ENCODE data around the gene HAVCR1. TPM values are rescaled to one million over a fixed set of nuclear protein-coding genes. Genes with fewer than 3 reads are reported as not detected.
"Not testable (repeated sequence)": the region's sequence is repeated elsewhere in the genome, so short reads cannot be mapped to it uniquely, and the experiment has no call there.

The HAVCR1 gene
- total RNA-seq, 2 experiments from 2014 or later, result 0.17 to 0.42 TPM

DNA sequence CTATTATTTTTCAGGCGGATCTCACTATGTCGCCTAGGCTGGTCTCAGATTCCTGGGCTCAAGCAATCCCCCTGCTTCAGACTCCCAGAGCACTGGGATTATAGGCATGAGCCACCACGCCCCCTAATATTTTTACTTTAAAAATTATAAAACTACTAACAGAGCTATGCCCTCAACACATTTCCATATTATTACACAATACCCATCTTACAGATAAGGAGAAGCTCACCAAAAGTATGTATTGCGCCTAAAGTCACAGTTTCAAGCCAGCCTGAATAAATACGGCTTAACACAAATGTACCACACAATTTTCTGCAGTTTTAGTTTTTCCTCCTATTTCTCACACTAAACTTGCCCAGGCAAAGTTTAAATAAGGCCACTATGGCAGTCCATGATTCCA, 9.9 kb upstream of the HAVCR1 start:
- Mint-ChIP-seq H3K4me3 (no peak overlapping the region), H3K4me1 (ENCODE audit: low read depth) (peaks cover 4% of the 10 kb centered on the region), H3K36me3 (ENCODE audit: low read depth) (no peaks in the 10 kb centered on the region), H3K9me3 (no peaks in the 10 kb centered on the region), H3K27me3 (ENCODE audit: low read depth) (no peaks in the 10 kb centered on the region), H3K27ac (no peak overlapping the region)
- no peak for DNase-seq
- CTCF ChIA-PET, result no interaction called here
- intact Hi-C loops (cut with micrococcal nuclease), result no loop called here

DNA sequence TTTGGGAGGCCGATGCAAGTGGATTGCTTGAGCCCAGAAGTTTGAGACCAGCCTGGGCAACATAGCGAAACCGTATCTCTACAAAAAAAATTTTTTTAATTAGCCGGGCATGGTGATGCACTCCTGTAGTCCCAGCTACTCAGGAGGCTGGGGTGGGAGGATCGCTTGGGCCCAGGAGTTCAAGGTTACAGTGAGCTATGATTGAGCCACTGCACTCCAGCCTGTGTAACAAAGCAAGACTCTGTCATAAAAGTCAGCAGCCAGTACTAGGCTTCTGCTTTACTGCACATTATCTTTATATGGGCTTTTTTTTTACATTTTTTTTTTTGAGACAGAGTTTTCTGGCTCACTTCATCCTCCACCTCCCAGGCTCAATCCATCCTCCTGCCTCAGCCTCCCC, 9.4 kb upstream of the HAVCR1 start:
- peaks cover 4% of the 10 kb centered on the region for H3K4me1 Mint-ChIP-seq (ENCODE audit: low read depth)
- no peaks in the 10 kb centered on the region for H3K36me3 Mint-ChIP-seq (ENCODE audit: low read depth)
- H3K9me3 Mint-ChIP-seq, result no peaks in the 10 kb centered on the region
- H3K27ac Mint-ChIP-seq, result no peak overlapping the region
- DNase-seq, result no peak
- H3K27me3 Mint-ChIP-seq (ENCODE audit: low read depth), result no peaks in the 10 kb centered on the region
- intact Hi-C loops (cut with micrococcal nuclease), result no loop called here
- CTCF ChIA-PET, result no interaction called here
- H3K4me3 Mint-ChIP-seq, result no peak overlapping the region

DNA sequence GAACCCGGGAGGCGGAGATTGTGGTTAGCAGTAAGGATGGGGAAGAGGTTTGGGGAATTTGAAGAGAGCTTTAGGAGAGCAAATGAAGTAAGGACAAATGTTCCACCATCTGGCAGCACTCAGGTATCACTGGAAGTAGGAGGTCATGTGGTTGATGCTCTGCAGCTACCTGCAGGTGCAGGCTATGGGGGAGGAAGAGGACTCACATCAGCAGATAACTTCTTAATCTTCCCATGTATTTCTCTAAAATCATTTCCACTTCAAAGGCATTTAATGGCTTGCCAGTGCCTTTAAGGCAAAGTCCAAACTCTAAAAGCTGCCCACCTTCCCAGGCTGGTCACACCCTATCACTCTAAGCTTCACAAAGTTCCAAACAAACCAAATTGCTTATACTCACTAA, 8.1 kb upstream of the HAVCR1 start:
- Mint-ChIP-seq H3K27ac (no peak overlapping the region), H3K4me3 (no peak overlapping the region), H3K4me1 (ENCODE audit: low read depth) (no peaks in the 10 kb centered on the region), H3K27me3 (ENCODE audit: low read depth) (no peaks in the 10 kb centered on the region), H3K9me3 (no peaks in the 10 kb centered on the region), H3K36me3 (ENCODE audit: low read depth) (no peaks in the 10 kb centered on the region)
- no peak for DNase-seq
- CTCF ChIA-PET, result interaction anchor here (0.5 kb wide), 1 partner anchor 14 kb away, joined by 3 read pairs; no protein-coding TSS in a partner anchor
- intact Hi-C loops (cut with micrococcal nuclease), result no loop called here

DNA sequence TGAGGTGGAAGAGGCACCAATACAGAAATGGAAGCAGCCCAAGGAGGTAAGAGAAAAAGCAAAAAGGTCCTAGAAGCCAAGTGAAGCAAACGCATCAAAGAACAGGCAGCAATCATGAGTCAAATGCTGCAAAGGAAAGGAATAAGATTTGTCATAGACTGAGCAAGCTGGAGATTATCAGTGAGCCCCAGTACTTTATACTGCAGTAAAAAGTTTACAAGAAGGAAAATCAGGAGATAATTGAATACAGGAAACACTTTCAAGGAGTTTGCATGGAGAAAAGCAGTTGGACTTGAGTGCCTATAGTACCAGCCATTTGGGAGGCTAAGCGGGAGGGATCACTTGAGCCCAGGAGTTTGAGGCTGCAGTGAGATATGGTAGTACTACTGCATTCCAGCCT, 7.2 kb upstream of the HAVCR1 start:
- CTCF ChIA-PET, result no interaction called here
- Mint-ChIP-seq H3K27ac (no peak overlapping the region), H3K27me3 (ENCODE audit: low read depth) (no peaks in the 10 kb centered on the region), H3K4me3 (no peak overlapping the region), H3K4me1 (ENCODE audit: low read depth) (no peaks in the 10 kb centered on the region), H3K36me3 (ENCODE audit: low read depth) (no peaks in the 10 kb centered on the region), H3K9me3 (no peaks in the 10 kb centered on the region)
- no peak for DNase-seq
- intact Hi-C loops (cut with micrococcal nuclease), result no loop called here

DNA sequence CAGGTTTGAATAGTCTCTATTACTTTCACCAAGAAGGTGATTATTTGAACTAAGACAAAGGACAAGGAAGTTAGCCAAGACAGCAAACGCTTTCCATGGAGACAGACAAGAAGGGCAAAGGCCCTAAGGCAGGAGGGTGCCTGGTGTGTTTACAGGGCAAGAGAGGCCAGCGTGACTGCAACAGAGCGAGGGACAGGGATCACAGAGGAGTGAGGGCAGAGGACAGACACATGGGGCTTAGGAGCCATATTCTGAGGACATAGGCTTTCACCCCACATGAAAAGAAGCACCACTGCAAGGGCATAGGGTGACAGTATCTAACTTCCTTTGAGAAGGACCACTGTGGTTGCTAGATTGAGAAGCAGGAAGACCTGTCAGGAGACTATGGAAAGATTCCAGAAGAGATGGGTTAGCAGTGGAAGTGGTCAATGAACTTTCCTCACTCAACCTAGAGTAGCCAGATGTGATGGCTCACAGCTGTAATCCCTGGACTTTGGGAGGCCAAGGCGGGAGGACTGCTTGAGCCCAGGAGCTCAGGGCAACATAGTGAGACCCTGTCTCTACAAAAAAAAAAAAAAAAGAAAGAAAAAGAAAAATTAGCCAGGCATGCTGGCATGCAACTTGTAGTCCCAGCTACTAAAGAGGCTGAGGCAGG, 5.0 kb upstream of the HAVCR1 start:
- Mint-ChIP-seq H3K27me3 (ENCODE audit: low read depth) (no peaks in the 10 kb centered on the region), H3K4me3 (no peak overlapping the region), H3K27ac (no peak overlapping the region), H3K9me3 (no peaks in the 10 kb centered on the region), H3K4me1 (ENCODE audit: low read depth) (no peaks in the 10 kb centered on the region), H3K36me3 (ENCODE audit: low read depth) (no peaks in the 10 kb centered on the region)
- no peak for DNase-seq
- CTCF ChIA-PET, result no interaction called here
- intact Hi-C loops (cut with micrococcal nuclease), result no loop called here

DNA sequence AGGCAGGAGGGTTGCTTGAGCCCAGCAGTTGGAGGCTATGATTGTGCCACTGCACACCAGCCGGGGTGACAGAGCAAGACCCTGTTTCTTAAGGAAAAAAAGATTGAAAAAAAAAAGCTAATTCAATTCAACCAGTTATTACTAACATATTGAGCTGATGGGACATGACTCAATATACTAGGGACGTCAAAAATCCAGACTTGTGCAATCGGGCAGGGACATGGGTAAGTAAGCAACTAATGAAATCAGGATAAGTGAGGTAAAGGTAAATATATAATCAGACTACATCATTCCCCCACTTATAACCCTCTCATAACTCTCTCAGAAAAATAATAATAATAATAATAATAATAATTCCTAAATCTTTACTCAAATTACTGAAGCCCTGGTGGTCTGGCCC, 975 bp upstream of the HAVCR1 start:
- Mint-ChIP-seq H3K36me3 (ENCODE audit: low read depth) (no peaks in the 10 kb centered on the region), H3K4me1 (ENCODE audit: low read depth) (no peaks in the 10 kb centered on the region), H3K4me3 (no peak overlapping the region), H3K27ac (no peak overlapping the region), H3K9me3 (no peaks in the 10 kb centered on the region), H3K27me3 (ENCODE audit: low read depth) (no peaks in the 10 kb centered on the region)
- no peak for DNase-seq
- intact Hi-C loops (cut with micrococcal nuclease), result no loop called here
- CTCF ChIA-PET, result no interaction called here

DNA sequence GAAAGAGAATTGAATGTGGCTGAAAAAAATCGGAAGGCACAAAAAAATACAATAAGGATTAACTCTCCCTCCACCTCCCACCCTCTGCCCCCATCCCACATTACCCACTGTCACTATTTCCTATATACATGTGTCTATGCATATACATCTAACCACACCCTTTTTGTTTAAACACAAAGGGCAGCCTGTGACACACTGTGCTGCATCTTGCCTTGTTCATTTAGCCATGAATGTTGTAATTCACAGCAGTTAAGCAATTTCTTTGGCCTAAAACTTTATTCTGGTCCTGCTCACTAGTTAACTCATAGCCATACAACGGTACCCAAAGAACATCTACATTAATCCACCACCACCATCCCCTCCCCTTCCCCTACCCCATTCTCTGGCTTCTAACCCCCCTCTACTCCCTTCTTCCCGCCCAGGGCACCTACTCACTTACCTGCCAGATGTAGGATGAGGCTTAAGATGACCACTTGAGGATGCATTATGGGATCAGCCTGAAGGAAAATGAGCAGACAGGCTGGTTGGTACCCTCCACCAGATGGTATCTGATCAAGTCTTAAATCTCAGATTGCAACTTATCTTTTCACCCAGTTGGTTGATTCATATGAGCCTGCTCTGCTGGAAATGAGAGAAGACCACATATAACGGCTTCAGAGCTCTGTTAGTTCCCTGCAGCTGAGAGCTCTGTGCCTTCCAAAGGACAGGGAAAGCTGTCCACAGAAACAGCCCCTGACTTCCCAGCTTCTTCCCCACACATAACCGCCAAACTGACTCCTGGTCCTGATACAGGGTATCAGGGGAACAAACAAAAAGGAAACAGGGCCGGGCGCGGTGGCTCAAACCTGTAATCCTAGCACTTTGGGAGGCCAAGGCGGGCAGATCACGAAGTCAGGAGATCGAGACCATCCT, 1.2 kb downstream of the HAVCR1 start:
- CTCF ChIA-PET, result interaction anchor here (0.9 kb wide), 1 partner anchor 19 kb away, joined by 4 read pairs; no protein-coding TSS in a partner anchor
- DNase-seq, result no peak
- no peaks in the 10 kb centered on the region for H3K36me3 Mint-ChIP-seq (ENCODE audit: low read depth)

DNA sequence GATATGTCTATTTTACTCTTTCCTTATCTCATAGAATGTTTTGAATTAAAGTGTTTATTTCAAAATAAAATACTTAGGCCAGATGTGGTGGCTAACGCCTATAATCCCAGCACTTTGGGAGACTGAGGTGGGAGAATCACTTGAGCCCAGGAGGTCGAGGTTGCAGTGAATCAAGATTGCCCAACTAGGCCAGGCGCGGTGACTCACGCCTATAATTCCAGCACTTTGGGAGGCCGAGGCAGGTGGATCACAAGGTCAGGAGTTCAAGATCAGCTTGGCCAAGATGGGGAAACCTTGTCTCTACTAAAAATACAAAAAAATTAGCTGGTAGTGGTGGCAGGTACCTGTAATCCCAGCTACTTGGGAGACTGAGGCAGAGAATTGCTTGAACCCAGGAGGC, 2.1 kb downstream of the HAVCR1 start:
- CTCF ChIA-PET; H3K4me3 Mint-ChIP-seq; H3K4me1 Mint-ChIP-seq (ENCODE audit: low read depth); intact Hi-C loops (cut with micrococcal nuclease); H3K36me3 Mint-ChIP-seq (ENCODE audit: low read depth); DNase-seq; H3K27me3 Mint-ChIP-seq (ENCODE audit: low read depth); H3K9me3 Mint-ChIP-seq; H3K27ac Mint-ChIP-seq: not testable (repeated sequence)

More for the DNA sequence above, 1.2 kb downstream of the HAVCR1 start:
- Mint-ChIP-seq H3K27ac (no peak overlapping the region), H3K4me3 (no peak overlapping the region), H3K27me3 (ENCODE audit: low read depth) (no peaks in the 10 kb centered on the region), H3K4me1 (ENCODE audit: low read depth) (no peaks in the 10 kb centered on the region), H3K9me3 (no peaks in the 10 kb centered on the region)
- intact Hi-C loops (cut with micrococcal nuclease), result no loop called here

DNA sequence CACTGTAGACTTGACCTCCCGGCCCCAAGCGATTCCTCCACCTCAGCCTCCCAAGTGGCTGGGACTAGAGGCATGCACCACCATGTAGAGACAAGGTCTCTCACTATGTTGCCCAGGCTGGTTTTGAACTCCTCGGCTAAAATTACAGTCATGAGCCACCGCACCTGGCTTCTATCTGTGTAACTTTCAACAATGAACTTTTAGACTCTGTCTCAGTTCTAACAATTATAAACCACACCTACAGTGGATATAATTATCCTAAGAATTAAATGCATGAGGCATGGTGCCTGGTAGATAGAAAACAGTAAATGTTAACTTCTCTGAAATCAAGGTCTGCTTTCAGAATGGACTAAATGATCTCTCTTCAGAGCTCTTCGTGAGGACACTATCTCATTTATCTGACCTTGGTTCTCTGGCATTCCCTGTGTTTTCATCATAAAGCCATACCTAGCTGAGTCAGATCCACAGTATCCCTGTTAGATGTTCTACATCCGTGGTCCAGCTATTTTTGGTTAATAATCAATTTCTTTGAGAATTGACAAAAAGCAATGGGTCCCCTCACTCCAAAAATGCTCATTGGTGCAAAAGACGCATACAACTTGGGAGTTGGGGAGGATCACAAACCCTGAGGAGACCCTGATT, 7.2 kb downstream of the HAVCR1 start:
- H3K36me3 Mint-ChIP-seq (ENCODE audit: low read depth), result peaks cover 2% of the 10 kb centered on the region
- H3K4me1 Mint-ChIP-seq (ENCODE audit: low read depth), result peaks cover 39% of the 10 kb centered on the region
- intact Hi-C loops (cut with micrococcal nuclease), result no loop called here
- no peak overlapping the region for H3K4me3 Mint-ChIP-seq
- CTCF ChIA-PET, result no interaction called here
- DNase-seq, result no peak
- no peak overlapping the region for H3K27ac Mint-ChIP-seq
- H3K27me3 Mint-ChIP-seq (ENCODE audit: low read depth), result no peaks in the 10 kb centered on the region
- no peaks in the 10 kb centered on the region for H3K9me3 Mint-ChIP-seq

DNA sequence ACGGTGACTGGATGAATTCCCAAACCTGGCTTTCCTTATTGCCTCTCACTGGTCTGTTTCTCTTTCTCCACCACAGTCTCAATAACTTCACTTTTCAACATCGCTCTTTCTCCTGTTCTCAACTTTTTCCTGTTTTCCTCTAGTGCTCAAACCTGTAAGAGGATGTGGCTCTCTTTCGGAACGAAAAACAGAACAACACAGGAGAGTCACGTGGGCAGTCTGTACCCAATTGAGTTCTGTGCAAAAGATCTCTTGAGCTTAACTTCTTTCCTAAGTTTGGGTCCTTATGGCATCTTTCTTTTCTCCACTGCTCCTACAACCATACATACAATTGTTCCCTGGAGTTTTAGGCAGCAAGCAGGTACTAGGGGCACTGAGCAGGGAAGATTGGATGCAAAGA, 8.9 kb downstream of the HAVCR1 start:
- Mint-ChIP-seq H3K27ac (peak overlapping the region; percentile 63), H3K27me3 (ENCODE audit: low read depth) (no peaks in the 10 kb centered on the region), H3K9me3 (no peaks in the 10 kb centered on the region), H3K4me1 (ENCODE audit: low read depth) (peaks cover 53% of the 10 kb centered on the region), H3K36me3 (ENCODE audit: low read depth) (peaks cover 2% of the 10 kb centered on the region), H3K4me3 (peak overlapping the region; percentile 31)
- CTCF ChIA-PET, result interaction anchor here (0.5 to 1.3 kb wide), 3 partner anchors 72 to 234 kb away, joined by 3 to 5 read pairs (median 4); no protein-coding TSS in a partner anchor
- intact Hi-C loops (cut with micrococcal nuclease), result no loop called here
- DNase-seq, result peak; percentile 20

DNA sequence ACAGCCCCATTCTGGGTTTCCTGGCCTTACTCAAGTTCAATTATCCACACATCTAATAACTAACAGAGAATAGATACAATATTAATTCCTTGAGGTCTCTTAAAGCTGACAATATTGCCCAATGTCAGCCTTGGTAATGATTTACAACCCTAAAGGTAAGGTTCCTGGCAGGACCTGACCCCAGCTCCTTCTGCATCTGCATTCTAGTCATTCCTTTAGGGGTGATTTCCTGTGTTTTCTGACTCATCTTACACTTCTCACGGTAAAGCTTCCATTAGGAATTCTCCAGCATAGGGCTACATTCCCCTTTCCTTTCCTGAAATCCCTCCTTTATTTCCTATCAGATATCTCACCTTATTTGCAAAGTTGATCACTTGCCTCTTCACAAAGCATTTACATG, 9.3 kb downstream of the HAVCR1 start:
- peak overlapping the region; percentile 31 for H3K4me3 Mint-ChIP-seq
- H3K27ac Mint-ChIP-seq, result peak overlapping the region; percentile 63
- DNase-seq, result no peak
- H3K36me3 Mint-ChIP-seq (ENCODE audit: low read depth), result peaks cover 2% of the 10 kb centered on the region
- intact Hi-C loops (cut with micrococcal nuclease), result loop anchor here (5.0 to 10.0 kb wide), 2 partner anchors 83 to 415 kb away; partner anchors contain the start of gene NIPAL4
- peaks cover 56% of the 10 kb centered on the region for H3K4me1 Mint-ChIP-seq (ENCODE audit: low read depth)
- no peaks in the 10 kb centered on the region for H3K9me3 Mint-ChIP-seq
- CTCF ChIA-PET, result interaction anchor here (0.6 to 1.3 kb wide), 3 partner anchors 83 to 311 kb away, joined by 3 to 5 read pairs (median 4); no protein-coding TSS in a partner anchor
- H3K27me3 Mint-ChIP-seq (ENCODE audit: low read depth), result no peaks in the 10 kb centered on the region

DNA sequence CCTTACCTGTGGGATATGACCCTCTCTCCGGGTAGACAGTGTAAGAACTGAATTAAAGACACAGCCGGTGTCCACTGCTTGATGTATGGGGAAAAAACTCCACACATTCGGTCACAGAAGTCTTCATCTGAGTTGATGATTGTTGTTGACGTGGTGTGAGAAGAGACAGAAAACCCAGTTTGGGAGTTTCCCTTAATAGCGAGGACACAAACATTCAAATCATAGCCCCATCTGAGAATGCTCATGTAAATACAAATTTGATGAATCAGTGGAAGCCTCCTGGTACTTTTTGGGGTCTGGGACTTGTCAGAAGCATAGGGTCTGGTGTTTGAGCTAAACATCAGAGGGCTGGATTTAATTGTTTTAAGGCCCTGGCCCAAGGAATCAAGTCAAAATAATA, 11.0 kb downstream of the HAVCR1 start:
- DNase-seq, result no peak
- no peaks in the 10 kb centered on the region for H3K9me3 Mint-ChIP-seq
- H3K27ac Mint-ChIP-seq, result no peak overlapping the region
- H3K27me3 Mint-ChIP-seq (ENCODE audit: low read depth), result no peaks in the 10 kb centered on the region
- no peak overlapping the region for H3K4me3 Mint-ChIP-seq
- intact Hi-C loops (cut with micrococcal nuclease), result loop anchor here (5.0 to 10.0 kb wide), 2 partner anchors 84 to 417 kb away; partner anchors contain the start of gene NIPAL4
- CTCF ChIA-PET, result interaction anchor here (0.6 kb wide), 2 partner anchors 80 to 531 kb away, joined by 3 read pairs; no protein-coding TSS in a partner anchor
- peaks cover 67% of the 10 kb centered on the region for H3K4me1 Mint-ChIP-seq (ENCODE audit: low read depth)
- peaks cover 2% of the 10 kb centered on the region for H3K36me3 Mint-ChIP-seq (ENCODE audit: low read depth)

Measured in activated naive CD4-positive, alpha-beta T cell treated with anti-CD3 and anti-CD28 coated beads for 36 hours (primary cell).